GM18909 (cell line): ENCODE data around the gene KLHL4.
"Not testable (repeated sequence)": the region's sequence is repeated elsewhere in the genome, so short reads cannot be mapped to it uniquely, and the experiment has no call there.

ENCODE experiments used
- ATAC-seq: cut with Tn5 transposase; IDR thresholded peaks from one replicate; pipeline ENCODE4 v1.9.1; 2021; ENCODE audit warnings: mild to moderate bottlenecking; ENCODE audit not compliant: unreplicated experiment, poor library complexity

Gene KLHL4

GRCh38 chrX:87636533-87636932 lies 118.9 kb downstream of the KLHL4 start:
- ATAC-seq = no peak

- not testable (repeated sequence) for ATAC-seq
These were observed 123.8 kb downstream of the KLHL4 start for GRCh38 chrX:87641439-87641838.

- no peak for ATAC-seq
These were observed 144.2 kb downstream of the KLHL4 start for GRCh38 chrX:87661761-87662160.

DNA sequence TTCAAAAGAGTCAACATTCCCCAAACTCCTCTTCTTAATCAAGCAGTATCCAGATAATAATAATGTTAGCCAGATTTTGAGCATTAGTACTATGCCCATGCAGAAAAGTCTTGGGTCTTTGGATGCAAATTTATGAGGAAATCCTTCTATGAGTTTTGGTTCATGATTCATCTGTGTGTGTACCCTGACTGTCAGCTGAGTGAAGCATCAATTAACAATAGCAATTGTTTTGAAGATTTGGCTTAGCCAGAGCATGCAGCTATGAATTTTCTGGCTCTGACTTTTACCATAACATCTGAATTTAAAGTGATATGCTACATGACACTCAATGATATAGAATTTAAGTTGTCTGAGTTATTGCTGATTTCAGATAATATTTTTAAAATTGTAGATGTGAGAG lies 145.8 kb downstream of the KLHL4 start:
- ATAC-seq = no peak

DNA sequence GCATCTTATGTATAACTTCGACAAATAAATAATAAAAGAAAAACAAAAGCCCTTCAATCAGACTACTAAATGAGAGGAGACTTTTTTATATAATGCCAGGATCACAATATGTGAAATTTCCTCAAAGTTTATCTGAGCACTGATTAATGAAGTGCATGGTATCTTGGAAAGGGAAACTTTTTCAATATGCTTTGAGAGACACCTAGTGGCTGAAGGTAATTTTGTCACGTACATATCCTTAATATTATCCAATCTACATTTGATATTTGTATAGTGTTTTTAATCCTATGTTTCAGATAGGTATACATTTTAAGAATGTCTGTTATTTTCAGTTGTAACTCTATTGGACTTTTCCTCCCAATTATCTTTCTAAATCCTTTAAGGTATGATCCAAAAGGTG lies 146.8 kb downstream of the KLHL4 start:
- no peak for ATAC-seq

DNA sequence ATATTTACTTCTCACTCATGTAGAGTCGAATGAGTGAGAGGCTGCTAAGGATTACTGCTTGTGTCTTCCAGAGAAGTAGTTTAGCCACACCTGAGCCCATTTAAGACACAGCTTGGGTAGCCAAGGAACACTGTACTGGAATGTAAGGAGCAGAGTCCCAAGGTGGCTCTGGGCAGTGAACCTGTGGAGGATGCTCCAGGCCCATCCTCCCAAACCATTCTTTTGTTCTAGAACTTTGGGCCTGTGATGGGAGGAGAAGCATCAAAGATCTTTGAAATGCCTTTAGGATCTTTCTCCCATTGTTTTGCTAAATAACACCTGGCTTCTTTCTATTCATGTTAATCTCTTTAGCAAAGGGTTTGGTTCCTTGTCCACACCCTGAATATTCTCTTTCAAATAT lies 162.2 kb downstream of the KLHL4 start:
- no peak for ATAC-seq

- ATAC-seq = no peak
These were observed 170.1 kb downstream of the KLHL4 start for GRCh38 chrX:87687703-87688102.

GRCh38 chrX:87688113-87688748 lies 170.6 kb downstream of the KLHL4 start:
- not testable (repeated sequence) for ATAC-seq

GRCh38 chrX:87689218-87689617 lies 171.6 kb downstream of the KLHL4 start:
- ATAC-seq = not testable (repeated sequence)

GRCh38 chrX:87693204-87693603 lies 175.6 kb downstream of the KLHL4 start:
- no peak for ATAC-seq

DNA sequence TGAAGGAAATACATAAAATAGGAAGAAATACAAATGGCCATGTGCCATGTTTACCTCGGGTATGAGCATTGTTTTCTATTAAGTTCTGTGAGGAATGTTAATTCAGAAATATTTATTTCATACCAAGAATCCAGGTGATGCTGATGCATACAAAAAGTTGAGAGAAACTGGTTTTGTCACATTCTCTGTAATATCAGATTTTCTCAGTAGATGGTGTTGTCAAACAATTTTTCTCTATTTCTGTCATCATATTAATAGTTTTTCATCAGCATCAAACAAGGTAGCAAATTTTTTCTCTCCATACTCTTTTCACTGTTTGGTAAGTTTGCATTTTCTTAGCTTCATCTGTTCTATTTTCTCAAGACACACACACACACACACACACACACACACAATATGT lies 179.8 kb downstream of the KLHL4 start:
- no peak for ATAC-seq

DNA sequence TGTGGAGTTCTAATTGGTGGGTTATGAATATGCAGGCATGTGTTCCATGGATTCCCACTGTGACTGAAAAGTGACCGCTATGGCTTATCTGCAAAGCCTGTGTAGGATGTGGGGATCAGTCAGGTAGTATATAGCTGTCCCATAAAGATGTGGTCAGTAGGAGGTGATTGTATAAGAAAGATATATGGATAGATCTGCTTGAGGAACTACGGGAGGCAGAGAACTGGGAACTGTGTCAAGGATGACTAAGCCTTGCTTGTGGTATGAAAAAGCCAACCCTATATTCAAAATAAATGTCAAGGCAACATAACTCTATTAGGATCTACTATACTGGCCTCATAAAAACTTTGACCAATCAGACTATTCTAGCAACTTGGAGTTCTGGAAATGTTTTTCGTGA lies 185.2 kb downstream of the KLHL4 start:
- ATAC-seq = no peak

DNA sequence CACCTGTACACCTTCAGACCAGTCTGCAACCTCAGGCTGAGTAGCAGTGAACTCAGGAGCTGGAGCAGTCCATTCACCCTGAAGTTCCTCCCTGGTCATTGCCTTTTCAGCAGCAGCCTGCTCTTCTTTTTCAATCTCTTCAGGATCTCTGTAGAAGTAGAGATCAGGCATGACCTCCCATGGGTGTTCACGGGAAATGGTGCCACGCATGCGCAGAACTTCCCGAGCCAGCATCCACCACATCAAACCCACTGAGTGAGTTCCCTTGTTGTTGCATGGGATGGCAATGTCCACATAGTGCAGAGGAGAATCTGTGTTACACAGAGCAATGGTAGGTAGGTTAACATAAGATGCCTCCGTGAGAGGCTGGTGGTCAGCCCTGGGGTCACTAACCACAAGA lies 185.9 kb downstream of the KLHL4 start:
- ATAC-seq = not testable (repeated sequence)

GRCh38 chrX:87706134-87706533 lies 188.5 kb downstream of the KLHL4 start:
- no peak for ATAC-seq

GRCh38 chrX:87710580-87710979 lies 193.0 kb downstream of the KLHL4 start:
- no peak for ATAC-seq
